Kidney glomerular epithelial cell (primary cell): ENCODE measurements around the gene PITX2.

Experiments
- DNase-seq: peaks from one replicate; lab custom pipeline; 2025; lab: John Stamatoyannopoulos, UW

The PITX2 gene

DNA sequence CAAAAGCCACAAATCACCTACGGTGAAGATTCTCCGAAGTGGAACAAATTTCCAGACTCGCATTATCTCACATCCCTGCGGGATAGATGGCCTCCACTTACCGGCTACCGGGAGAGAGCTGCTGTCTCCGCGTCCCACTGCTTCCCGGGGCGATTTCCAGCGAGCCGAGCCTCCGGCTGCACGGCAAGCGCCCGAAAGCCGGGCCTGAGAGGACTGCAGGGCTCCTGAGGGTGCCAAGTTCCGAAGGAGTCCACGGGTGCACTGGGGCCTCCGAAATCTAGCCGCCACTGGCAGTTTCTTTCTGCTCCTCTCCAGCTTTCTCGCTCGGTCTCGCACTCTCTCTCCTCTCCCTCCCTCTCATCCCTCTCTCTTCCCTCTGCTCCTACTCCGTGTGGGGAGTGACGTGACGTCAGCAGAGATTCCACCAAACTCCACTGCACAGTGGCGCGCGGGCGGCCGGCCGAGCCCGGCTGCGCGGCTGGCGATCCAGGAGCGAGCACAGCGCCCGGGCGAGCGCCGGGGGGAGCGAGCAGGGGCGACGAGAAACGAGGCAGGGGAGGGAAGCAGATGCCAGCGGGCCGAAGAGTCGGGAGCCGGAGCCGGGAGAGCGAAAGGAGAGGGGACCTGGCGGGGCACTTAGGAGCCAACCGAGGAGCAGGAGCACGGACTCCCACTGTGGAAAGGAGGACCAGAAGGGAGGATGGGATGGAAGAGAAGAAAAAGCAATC, 14.0 kb upstream of the PITX2 start:
- DNase-seq: no peak

DNA sequence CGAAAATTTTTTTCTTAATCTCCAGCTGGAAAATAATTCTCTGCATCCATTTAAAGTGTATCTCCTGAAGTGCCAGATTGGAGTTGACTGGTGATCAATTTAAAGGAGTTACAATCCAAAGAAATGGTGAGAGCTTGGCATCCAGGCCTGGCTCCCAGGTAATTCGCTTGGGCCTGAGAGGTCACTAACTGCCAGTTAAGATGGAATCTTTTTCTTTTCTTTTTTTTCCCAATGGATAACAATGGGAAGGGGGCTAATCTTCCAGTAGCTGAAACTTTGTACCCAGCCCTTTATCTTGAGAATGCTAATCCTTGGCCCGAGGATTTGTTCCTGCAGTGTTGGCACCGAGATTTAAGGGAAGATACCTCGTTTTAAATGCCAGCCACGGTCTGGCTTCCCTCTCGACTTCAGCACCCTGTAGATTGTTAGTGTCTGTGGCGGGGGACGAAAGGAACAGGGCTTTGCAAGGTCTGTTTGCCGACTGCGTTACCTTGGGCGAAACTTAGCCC, 13.3 kb upstream of the PITX2 start:
- no peak for DNase-seq

DNA sequence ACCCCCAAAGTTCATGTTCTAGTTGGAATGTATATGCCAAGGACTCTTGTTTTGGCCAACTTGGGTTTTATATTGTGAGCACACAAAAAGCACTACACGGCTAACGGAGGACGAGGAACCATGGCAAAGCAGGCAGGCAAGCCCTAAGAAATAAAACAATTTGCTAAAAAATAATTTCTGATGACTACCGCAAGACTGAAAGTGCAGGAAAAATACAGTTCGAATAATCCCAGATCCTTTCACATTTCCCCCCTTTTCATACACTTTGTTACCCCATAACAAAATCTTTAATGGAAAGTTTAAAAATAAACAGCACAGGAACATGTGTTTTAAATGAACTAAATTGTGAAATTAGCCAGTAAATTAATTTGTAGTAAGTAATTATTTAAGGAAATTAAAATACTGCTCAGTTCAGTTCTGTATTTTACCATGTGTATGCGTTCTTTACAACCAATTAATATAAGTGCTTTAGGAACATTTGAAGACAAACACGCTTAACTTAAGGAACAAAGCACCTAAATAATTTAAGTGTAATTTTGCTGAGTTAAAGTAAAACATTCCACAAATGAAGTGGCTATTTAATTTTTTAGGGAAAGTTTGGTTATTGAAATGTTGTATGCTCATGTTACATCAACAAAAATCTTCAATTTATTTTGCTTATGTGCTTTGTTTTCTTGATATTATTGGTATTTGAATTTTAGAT, 12.4 kb upstream of the PITX2 start:
- no peak for DNase-seq

DNA sequence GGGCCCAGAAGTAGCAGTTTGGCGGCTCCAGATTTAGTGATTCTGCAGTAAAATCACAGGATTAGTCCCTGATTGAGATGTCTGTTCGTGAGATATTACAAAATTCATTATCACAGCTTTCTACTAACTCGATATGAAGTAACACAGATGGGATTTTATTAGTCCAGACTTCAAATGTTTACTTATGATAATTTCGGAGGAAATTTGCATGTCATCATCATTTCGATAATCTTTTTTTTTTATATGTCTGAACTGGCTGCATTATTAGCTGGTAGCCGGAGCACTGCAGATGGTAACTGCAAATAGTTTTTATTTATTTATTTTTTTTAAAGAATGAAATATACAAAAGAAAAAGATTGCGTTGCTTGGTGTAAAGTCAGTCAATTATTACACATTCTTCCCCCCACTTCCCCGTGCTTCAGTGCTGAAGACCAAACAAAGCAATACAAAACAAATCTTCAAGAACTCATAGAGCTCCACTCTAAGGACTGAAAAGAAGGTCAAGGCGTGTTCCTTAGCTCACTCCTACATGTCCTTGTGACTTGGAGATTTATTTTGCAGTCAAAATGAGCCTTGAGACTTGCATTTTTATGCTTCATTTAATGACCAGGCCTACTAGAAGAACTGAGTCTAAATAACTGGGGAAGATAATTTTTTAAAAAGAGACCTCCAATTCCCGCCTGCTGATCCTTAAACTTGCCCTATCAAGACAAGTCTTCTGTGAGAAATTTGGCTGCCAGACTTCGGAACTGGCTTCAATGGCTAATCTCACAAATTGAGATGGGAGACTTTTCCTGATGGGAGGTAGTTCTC, 11.7 kb upstream of the PITX2 start:
- DNase-seq: no peak

DNA sequence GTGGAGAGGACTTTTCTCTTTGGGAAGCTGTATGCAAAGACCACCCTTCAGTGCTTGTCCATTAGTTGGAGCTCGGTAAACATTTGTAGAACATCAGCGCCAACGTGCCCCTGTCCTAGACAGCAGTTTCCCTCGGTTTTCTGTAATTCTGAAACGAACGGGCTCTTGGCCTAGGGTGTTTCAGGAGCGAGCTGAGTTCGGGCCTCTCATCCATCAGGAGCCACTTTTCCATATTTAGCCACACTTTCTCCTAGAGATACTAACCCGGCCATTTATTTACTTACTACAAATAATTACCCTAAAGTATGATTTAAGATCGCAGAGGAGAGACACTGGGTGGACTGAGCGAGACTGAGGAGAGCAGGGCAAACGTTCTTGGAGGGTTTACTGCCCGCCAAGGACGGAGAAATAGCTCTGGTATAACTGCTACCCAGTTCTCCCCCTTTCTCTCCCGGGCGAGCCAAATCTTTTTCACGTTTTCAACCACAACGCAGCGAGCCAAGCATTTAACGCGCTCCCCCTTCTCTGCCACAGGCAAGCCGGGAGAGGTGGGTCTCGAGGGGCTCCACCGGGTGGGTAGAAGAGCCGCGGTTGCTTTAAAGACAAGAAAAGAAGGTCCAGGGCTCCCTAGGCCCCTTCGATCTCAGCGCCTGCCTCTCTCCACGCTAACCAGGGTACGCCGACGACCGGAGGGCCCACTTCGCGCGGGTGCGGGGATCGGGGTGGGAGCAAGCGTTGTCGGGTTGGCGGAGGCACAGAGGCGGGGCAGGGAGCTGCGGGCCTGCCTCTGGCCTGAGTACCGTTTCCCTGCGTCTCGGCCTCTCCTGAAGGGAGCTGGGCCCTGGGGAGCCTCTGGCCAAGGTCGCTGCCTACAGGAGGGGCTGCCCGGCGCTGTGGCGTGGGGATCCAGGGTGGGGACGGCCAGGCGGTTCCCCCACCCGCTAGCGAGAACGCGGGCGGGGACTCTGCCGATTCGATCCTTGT, 10.8 kb upstream of the PITX2 start:
- DNase-seq: no peak

DNA sequence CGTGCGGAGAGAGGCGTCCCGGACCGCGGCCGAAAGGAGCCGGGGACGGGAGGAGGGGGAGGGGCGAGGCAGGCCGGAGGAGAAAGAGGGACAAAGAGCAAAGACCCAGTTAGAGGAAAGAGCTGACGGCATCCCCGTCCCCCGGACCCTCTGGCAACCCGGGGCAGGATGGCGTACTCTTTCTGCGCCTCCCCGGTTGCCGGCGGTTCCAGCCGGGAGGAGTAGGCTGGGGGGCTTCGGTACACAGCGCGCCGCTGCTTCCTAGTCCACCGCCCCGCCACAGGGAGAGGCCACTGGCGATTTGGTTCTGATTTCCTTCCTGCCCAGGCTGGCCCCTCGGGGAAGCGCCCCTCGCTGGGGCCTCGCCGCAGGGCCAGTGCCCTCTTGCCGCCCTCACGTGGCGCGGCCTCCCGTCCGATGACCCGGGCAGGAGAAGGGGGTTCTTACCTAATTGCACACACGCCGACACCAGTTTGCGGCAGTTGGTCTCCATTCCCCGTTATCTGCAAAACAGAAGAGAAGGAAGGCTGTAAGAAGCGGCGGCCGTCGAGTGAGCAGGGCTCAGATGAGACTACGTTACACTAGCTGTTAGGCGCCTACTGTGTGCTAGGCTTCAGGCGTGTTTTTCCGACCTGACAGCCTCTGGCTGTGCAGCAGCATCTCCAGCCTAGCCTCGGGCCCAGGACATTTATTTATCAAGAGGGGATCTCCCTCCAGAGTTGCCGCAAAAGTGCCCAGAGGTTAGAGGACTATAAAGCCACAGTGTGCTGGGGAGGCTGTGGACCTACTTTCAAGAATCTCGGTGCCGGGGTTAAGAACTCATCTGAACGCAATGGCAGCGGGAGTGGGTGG, 9.9 kb upstream of the PITX2 start:
- DNase-seq: no peak

DNA sequence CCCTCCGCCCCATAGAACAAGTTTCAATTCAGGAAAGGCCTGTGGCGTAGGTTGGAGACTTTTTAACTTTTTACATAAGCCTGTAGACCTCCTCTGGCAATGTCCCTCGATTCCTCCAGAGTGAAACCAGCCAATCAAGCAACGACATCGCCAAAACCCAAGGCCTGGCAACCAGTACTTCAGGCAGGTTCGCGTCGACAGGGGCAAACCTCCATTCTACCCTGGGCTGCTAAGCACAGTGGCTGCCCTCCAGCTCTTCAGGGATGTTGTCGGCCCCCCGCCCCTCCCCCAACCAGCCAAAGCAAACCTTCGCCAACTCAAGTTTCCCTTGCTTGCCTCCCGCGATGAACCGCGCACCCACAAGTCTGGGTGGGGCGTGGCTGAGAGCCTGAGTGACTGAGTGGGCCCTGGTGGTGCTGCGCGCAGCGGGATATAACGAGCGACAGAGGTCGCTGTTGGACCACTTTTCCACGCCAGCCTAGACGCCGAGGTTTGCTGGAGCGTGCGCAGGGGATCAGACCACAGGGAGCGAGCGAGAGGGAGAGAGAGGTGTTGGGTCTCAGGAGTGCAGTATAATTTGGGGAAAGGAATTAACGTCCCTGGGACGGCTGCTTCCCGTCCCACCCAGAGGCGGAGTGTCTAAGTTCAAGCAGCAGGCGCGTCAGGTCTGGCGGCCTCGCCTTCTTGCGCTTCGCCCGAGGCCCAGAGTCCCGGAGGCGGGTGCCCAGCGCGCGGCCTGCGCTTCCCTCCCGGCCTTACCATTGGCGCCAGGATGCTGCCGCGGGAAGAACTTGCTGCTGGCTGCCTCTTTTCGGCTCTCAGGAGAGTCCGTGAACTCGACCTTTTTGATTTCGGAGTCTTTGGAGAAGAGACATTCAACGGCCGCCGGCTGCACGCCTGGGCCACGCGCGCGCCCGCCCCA, 9.0 kb upstream of the PITX2 start:
- DNase-seq: peak; percentile 66

DNA sequence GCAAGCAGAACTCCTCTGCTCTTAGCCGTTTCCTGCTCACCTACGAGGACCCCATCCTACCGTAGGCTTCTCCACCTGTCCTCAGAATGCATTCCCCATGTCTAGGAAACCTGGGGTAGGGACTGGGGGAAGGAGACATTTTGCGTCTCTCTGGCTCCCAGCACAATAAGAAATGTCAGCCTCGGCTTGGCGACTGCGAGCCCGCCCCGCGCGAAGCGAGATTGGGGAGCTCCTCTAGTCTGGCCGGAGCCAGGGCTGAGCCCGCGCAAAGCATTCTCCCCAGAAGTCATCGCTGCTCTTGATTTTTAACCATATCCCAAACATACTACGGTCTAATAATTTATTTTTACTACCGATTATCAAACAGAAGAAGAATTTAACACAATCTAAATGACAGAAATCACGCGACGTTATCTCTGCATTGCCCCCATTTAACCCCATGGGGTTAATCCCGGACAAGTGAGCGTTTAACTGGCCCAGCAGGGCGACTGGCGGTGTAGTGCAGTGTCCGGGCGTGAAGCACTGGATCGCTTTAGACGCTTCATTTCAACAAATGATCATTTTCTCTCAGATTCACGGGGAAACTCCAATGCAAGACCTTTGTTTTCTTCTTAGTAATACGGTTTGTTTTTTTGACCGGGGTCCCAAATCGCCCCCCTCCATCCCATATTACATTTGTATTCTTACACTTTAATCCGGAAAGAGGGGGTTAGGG, 8.0 kb upstream of the PITX2 start:
- no peak for DNase-seq

DNA sequence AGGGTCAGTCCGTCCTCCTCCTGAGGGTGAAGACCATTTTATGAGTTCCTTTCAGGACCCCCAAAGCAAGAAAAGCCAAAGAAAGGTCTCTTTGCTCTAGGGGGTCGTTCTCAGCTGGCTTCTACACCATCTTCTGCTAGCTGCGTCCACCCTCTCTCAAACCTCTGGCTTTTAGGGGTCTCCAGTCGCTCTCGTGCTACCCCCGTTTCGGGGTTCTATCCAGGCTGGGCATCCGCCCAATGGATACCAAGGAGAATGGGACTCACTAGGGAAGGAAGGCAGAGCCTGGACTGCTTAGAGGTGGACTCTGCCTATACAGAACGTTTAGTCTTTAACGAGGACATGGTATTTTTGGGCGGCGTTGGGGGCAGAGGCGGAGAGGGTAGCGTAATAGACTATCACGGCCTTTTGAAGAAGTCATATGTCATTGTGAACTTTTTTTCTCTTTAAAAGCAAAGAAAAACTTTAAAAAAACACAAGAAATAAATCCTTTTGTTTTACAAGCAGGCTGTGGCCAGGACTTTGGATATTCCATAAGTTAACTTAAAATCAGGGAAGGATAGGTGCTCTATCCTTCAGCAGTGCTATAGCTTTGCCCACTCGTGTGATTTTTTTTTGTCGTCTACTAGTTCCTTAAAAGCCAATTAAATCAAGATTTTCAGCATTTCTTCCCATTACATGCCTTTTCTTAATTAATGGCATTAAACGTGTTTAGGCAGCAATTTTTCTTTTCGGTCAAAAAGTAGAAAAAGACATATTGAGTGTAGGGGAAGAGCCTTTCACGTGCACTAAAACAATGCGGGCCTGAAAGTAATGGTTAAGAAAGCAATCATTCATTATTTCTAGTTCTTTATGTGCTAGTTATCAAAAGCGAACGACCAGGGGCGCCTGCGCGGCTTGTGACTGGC, 7.2 kb upstream of the PITX2 start:
- no peak for DNase-seq

DNA sequence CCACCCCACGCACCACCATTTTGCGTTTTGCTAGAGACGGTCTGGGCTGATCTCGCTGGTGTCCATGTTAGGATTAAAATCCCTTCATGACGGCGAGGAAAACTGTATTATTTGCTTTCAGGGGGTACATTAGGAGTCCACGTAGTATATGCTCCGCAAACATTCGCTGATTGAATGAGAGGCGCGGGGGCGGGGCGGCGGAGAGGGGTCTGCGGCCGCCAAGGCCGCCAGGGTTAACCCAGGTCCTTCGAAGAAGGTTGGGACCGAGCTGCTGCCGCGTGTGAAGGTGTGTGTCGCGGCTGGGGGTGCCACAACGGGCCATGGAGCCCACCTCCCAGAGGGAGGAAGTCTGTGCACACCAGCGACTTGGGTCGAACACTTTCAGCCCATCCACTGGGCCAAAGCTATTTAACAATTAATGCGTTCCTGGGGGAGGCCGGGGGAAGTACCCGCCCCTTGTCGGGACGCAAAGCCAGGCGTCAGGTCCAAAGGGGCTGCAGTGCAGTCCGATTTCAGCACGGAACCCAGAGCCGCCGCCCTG, 6.4 kb upstream of the PITX2 start:
- no peak for DNase-seq

DNA sequence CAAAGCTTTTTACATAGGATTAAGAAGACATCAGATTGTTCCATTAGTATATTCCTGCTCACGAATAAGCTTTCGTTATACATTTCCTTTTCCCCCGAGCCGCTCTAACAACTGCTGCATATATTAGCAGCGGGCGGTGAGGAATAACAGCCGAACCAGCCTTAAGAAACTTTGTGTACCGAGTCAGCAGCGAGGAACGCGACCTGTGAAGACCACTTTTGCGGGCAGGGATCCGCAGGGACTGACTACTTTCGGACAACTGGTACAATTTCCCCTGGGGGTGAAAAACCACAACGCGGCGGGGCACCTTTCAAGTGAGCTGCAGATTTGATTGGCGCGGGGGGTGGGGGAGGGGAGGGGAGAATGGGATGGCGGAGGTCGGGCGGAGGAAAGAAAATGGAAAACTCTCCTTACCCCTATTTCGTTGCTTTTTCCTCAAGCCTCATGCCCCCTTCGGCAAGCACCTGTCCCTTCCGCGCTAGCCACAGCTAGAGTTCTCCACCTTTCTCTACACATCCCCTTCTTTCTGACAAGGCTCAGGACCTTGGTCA, 5.9 kb upstream of the PITX2 start:
- DNase-seq: no peak

DNA sequence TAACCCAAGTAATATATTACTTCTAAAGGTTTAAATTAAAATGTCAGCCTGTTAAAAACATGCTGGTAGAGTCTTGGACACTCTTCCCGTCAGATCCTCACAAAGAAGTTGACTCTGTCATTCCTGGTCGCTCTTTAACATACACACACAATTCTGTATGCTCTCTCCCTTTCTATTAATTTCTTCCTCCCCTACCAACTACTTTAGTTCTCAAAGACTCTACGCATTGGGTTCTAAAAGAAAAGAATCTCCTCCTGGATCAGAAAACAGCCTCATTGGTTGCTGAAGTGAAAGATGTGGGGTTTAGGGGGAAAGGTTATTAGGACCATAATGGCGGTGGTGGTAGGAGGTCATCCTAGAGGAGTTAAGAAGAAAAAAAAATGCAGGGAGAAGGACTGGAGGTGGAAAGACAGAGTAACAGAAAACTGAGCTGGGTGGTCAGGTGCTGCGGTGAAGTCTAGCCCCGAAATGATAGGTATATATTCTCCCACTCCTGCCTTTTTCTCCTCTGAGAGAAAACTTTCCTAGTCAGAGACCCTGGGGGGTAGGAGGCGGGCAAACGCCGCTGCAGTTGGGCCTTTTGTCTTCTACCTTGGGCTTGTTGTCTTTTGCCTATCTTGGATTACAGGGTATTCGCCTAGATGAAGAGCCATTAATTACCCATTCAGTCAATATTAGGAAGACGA, 5.2 kb upstream of the PITX2 start:
- DNase-seq: no peak

DNA sequence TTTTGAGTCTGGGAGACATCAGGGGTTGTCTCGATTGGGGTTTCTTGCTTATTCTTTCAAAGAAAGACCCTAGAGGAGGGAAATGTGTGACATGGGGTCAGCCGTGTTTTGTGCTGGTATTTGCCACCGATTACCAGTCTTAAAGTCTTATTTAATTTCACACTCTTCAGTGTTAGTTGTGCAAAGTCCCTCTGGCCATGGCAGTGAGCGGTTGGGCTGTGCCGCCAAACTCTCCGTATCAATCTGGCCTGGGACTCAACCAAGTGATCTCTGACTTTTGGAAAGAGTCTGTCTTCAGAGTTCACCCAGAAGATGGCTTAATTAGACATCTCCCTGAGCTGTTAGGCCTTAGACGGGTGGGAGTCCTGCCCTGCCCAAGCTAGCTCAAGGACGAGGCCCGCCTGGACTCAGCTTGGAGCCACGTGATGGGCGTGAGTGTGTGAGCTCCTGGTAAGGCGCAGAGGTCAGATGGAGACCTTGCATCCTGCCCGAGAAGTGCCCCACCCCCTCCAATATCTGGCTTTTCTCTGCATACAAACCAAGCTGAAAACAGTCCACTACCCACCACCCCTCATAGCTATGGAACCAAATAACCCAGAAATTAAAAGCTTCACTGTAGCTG, 3.8 kb upstream of the PITX2 start:
- no peak for DNase-seq

DNA sequence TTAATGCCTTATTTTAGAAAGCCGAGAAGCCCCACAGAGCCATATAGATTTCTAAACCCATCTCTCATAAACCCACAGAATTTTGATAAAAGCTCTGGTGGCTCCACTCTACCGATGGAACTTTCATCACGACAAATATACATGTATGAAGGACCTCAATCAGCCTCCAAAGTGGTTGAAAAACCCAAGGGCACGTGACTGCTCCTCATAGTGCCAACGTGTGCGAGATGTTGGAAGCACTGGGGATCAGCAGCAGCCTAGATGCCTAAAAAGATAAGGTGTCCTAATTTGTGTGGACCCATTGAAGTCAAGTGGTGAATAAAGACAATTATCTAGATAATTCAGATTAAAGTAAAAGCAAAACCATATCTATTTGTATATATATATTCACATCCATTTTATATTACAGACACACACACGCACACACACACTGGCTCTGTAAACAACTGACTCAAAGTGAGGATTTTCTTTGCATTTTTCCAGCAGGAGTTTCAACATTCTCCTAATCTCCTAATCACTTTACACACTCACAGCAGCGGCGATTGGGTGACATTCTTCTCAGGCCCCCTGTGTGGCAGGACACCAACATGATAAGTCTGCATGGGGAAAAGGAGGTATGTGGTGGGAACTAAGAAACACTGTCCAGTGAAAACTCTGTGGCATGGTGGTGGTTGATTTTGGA, 2.8 kb upstream of the PITX2 start:
- no peak for DNase-seq

DNA sequence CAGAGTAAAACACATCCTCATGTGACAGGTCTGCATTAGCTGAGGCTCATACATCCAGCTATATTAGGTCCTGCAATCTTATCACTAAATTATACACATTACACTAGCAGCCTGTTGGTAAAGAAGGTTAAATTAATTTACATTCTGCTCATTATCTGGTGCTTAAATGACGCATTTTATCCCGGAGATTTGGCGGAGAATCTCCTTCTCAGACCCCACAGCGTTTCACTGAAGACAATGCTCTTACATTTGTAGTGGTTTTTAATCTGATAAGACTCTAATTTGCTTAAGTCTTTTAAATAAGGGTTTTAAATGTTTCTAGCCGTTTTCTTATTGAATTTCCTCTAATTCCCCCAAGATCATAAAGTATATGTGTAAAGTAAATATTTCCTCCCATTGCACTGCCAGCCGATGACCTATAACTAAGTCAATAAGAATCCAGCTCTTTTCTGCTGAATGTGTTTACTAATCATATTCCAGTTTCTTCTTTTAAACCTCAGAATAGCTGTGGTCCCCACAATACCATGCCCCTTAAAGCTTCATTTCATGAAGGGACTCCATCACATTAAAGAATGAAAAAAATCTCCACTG, 2.1 kb upstream of the PITX2 start:
- no peak for DNase-seq
